NB4 (cell line): ENCODE measurements around the gene GCSAM.

Experiments
- MYC ChIP-seq: IDR thresholded peaks from 2 replicates; pipeline ENCODE4 v1.6.1; 2011; ENCODE audit warnings: low read depth, low read length
- POLR2A ChIP-seq: IDR thresholded peaks from 2 replicates; pipeline ENCODE4 v1.6.1; 2011; ENCODE audit warnings: mild to moderate bottlenecking; ENCODE audit not compliant: insufficient read length; ENCODE audit errors: extremely low read depth
- TF ChIP-seq, protein P1 (sequence below): IDR thresholded peaks from one replicate; pipeline ENCODE4 v1.5.1; 2012; ENCODE audit warnings: low read depth, low read length
- TF ChIP-seq, protein P2 (sequence below): IDR thresholded peaks from 2 replicates; pipeline ENCODE4 v1.6.1; 2011; ENCODE audit warnings: low read depth, low read length

DNA sequence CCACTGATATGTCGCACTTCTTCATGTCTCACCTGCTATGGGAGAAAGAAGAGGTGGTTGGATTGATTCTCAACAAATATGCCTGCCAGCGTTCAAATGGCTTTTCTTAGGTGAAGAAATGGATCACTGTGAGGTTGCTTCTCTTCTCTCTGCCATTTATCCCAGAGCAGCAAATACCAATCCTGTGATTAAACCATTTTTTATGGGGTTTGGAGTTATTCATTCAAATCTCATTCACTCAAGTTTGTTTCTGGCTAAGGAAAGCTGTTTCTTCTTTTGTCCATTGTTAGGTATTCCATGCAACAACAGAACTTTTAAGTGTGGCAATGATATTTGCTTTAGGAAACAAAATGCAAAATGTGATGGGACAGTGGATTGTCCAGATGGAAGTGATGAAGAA lies 59.0 kb downstream of the GCSAM start:
- no peak for TF ChIP-seq POLR2A
- no peak for TF ChIP-seq MYC
- TF ChIP-seq, protein P1, sequence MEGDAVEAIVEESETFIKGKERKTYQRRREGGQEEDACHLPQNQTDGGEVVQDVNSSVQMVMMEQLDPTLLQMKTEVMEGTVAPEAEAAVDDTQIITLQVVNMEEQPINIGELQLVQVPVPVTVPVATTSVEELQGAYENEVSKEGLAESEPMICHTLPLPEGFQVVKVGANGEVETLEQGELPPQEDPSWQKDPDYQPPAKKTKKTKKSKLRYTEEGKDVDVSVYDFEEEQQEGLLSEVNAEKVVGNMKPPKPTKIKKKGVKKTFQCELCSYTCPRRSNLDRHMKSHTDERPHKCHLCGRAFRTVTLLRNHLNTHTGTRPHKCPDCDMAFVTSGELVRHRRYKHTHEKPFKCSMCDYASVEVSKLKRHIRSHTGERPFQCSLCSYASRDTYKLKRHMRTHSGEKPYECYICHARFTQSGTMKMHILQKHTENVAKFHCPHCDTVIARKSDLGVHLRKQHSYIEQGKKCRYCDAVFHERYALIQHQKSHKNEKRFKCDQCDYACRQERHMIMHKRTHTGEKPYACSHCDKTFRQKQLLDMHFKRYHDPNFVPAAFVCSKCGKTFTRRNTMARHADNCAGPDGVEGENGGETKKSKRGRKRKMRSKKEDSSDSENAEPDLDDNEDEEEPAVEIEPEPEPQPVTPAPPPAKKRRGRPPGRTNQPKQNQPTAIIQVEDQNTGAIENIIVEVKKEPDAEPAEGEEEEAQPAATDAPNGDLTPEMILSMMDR, result no peak
- TF ChIP-seq, protein P2, sequence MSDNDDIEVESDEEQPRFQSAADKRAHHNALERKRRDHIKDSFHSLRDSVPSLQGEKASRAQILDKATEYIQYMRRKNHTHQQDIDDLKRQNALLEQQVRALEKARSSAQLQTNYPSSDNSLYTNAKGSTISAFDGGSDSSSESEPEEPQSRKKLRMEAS, result no peak
